IPS-15b (cell line): Measurements from ENCODE around the gene RAB1A.
"Not testable (repeated sequence)": the region's sequence is repeated elsewhere in the genome, so short reads cannot be mapped to it uniquely, and the experiment has no call there.

Experiments used
- H3K27me3 ChIP-seq: one replicate; pipeline ENCODE4 v1.6.1; 2013; ENCODE audit warnings: low read length; ENCODE audit not compliant: control insufficient read depth, insufficient read depth
- H3K36me3 ChIP-seq: one replicate; pipeline ENCODE4 v1.6.1; 2013; ENCODE audit warnings: low read length; ENCODE audit not compliant: control insufficient read depth, insufficient read depth
- H3K4me1 ChIP-seq: one replicate; pipeline ENCODE4 v1.6.1; 2013; ENCODE audit warnings: mild to moderate bottlenecking, low read length; ENCODE audit not compliant: control insufficient read depth, insufficient read depth
- H3K4me3 ChIP-seq: one replicate; pipeline ENCODE4 v1.5.1; 2013; ENCODE audit warnings: low read depth, low read length
- H3K9ac ChIP-seq: one replicate; pipeline ENCODE4 v1.6.1; 2013; ENCODE audit warnings: low read depth, mild to moderate bottlenecking, low read length
- H3K9me3 ChIP-seq: one replicate; pipeline ENCODE4 v1.6.1; 2013; ENCODE audit warnings: mild to moderate bottlenecking, low read length; ENCODE audit not compliant: control insufficient read depth, insufficient read depth

RAB1A gene

DNA sequence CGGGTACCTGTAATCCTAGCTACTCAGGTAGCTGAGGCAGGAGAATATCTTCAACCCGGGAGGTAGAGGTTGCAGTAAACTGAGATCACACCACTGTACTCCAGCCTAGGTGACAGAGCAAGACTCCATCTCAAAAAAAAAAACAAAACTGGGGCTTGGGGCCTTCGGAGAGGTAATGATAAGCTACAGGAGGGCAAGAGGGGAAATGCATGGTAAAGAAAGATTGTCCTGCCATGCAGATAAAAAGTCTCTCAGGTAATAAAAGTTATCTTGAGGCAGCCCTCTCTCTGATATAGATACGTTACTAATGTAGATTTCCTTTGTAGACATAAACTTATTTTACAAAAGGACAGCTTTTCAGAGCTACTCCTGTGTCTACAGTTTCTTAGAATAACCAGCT is 3.7 kb upstream of the RAB1A start:
- Histone ChIP-seq H3K9ac (no peak overlapping the region), H3K4me1 (no peaks in the 10 kb centered on the region), H3K27me3 (no peaks in the 10 kb centered on the region), H3K9me3 (no peaks in the 10 kb centered on the region), H3K4me3 (no peak overlapping the region), H3K36me3 (no peaks in the 10 kb centered on the region)

DNA sequence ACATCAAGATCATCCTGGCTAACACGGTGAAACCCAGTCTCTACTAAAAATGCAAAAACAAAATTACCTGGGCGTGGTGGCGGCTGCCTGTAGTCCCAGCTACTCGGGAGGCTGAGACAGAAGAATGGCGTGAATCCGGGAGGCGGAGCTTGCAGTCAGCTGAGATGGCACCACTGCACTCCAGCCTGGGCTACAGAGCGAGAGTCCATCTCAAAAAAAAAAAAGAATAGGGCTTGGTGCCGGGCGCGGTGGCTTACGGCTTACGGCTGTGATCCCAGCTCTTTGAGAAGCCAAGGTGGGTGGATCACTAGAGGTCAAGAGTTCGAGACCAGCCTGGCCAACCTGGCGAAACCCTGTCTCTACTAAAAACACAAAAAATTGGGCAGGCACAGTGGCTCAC is 3.0 kb upstream of the RAB1A start:
- H3K9ac ChIP-seq, H3K36me3 ChIP-seq, H3K4me3 ChIP-seq, H3K9me3 ChIP-seq, H3K27me3 ChIP-seq, H3K4me1 ChIP-seq: not testable (repeated sequence)

DNA sequence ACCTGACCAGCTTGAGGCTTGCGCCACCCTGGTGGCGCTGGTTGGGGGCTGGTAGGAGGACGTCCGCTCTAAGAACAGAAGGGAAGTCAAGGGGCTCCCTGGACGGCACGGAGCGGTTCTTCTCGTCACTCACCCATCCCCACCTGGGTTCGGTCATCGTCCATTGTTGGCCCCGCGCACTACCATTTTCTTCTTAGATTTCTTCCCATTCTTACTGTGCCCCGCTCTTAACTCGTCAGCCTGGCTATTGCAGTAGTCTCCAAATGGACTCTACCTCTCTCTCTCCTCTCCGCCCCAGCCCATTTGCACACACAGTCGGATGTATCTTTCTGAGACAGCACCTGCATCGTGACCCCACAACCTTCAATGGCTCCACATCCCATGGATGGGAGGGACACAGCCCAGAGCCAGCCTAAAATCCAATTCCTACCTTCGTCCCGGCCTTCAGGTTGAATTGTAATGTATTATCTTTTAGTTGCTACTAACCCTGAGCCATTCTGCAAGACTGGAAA is 814 bp upstream of the RAB1A start:
- Histone ChIP-seq H3K27me3 (no peaks in the 10 kb centered on the region), H3K4me1 (peaks cover 4% of the 10 kb centered on the region), H3K36me3 (no peaks in the 10 kb centered on the region), H3K9me3 (no peaks in the 10 kb centered on the region), H3K9ac (peak overlapping the region; percentile 89), H3K4me3 (peak overlapping the region; percentile 91)

DNA sequence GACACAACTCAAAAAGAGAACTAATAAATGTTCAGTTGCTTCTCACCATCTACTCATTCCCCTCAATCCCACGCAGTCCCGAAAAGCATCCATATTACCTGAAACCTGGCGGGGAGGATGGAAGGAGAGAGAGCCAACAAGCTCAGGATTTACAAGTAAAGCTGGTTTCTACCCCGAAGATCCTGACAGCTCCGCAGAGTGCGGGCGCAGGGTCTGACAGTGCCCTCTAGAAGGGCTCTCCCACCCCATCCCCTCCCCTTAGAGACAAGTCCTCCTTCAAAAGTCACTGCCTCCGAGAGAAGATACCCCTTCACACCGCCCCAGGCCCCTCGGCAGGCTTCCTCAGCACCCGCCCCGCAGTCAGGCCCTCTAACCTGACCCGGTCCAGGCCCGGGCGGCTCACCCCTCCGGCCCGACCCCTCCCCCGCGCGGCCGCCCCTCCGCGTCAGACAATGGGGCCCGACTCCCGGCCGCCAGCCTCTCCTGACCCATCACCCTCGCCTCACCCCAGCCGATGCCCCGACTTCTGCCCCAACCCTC is 550 bp downstream of the RAB1A start:
- Histone ChIP-seq H3K4me1 (peaks cover 4% of the 10 kb centered on the region), H3K36me3 (no peaks in the 10 kb centered on the region), H3K9me3 (no peaks in the 10 kb centered on the region), H3K4me3 (peak overlapping the region; percentile 90), H3K27me3 (no peaks in the 10 kb centered on the region), H3K9ac (peak overlapping the region; percentile 92)

GRCh38 chr2:65128297-65129190 is 1.4 kb downstream of the RAB1A start:
- peak overlapping the region; percentile 13 for H3K9ac ChIP-seq
- H3K4me1 ChIP-seq = peaks cover 4% of the 10 kb centered on the region
- no peaks in the 10 kb centered on the region for H3K27me3 ChIP-seq
- H3K9me3 ChIP-seq = no peaks in the 10 kb centered on the region
- peak overlapping the region; percentile 90 for H3K4me3 ChIP-seq
- no peaks in the 10 kb centered on the region for H3K36me3 ChIP-seq

GRCh38 chr2:65125457-65125856 is 4.4 kb downstream of the RAB1A start:
- H3K9ac ChIP-seq, H3K36me3 ChIP-seq, H3K4me3 ChIP-seq, H3K27me3 ChIP-seq, H3K9me3 ChIP-seq, H3K4me1 ChIP-seq: not testable (repeated sequence)

DNA sequence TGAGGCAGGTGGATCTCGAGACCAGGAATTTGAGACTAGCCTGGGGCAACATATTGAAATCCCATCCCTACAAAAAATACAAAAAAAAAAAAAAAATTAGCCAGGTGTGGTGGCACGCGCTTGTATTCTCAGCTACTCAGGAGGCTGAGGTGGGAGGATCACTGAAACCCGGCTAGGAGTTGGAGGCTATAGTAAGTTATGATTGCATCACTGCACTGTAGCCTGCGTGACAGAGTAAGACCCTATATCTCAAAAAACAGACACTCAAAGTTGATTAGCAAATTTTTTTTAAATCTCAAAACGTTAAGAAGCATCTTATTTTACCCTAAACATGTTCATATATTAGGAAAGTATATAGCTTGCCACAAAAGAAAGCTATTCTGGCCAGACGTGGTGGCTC is 7.6 kb downstream of the RAB1A start:
- H3K4me1 ChIP-seq = peaks cover 11% of the 10 kb centered on the region
- no peak overlapping the region for H3K4me3 ChIP-seq
- H3K27me3 ChIP-seq = no peaks in the 10 kb centered on the region

DNA sequence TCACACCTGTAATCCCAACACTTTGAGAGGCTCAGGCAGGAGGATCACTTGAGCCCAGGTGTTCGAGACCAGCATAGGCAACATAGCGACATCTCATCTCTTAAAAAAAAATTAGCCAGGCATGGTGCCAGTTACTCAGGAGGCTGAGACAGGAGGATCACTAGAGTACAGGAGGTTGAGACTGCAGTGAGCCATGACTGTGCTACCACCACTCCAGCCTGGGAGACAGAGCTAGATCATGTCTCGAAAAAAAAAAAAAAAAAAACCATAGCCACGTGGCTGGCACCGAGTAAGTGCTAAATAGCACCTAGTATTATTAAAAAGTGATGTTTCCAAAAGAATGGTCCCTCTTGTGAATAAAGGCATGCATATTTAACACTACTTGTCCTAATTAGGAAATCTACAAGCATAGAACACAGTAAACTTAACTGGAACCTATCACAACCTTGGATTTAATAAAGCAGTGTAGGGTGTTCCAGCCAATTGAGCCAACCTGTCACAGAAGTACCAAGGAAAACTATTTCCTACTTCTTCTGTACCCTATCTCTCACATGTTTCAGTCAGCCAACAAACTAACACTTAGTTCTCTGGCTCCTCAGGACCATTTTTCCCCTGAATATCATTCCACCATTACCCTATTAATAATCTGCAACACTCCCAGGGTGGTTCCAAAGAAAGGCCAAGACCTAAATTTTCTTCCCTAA is 8.8 kb downstream of the RAB1A start:
- Histone ChIP-seq H3K4me3 (no peak overlapping the region), H3K27me3 (no peaks in the 10 kb centered on the region), H3K9me3 (no peaks in the 10 kb centered on the region), H3K36me3 (no peaks in the 10 kb centered on the region), H3K9ac (no peak overlapping the region), H3K4me1 (peaks cover 8% of the 10 kb centered on the region)

More for the DNA sequence above, 7.6 kb downstream of the RAB1A start:
- H3K9me3 ChIP-seq = no peaks in the 10 kb centered on the region
- no peaks in the 10 kb centered on the region for H3K36me3 ChIP-seq
- no peak overlapping the region for H3K9ac ChIP-seq

DNA sequence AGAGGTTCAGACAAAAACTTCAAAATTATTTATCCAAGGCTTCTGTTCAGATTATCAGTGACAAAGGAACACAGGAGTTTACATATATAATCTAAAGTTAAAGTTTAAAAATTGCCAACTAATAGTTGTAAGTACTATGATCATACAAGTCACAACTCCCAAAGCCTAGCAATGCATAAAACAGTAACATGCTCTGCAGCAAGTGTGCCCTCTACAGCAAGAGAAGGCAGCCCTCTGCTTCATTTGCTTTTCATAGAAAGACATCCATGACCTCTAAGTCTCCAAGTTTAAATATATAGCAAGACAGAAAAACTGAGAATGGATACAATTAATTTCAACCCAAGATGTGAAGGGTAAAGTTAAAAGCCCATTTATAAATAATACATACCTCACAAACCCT is 13.3 kb downstream of the RAB1A start:
- Histone ChIP-seq H3K27me3 (no peaks in the 10 kb centered on the region), H3K4me1 (peaks cover 8% of the 10 kb centered on the region), H3K36me3 (no peaks in the 10 kb centered on the region), H3K9ac (no peak overlapping the region), H3K9me3 (no peaks in the 10 kb centered on the region), H3K4me3 (no peak overlapping the region)

DNA sequence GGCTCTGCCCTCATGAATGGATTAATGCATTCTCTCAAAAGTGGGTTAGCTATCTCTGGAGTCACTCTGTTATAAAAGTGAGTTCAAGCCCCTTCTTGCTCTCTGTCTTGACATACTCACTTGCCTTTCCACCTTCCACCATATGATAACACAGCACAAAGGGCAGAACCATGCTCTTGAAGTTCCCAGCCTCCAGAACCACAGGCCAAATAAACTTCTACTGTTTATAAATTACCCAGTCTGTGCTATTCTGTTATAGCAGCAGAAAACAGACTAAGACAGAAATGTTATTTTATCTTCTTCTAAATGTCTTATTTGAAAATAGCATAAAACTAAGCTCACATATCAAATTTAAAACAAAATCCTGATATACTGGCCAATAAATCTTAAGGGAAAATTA is 15.0 kb downstream of the RAB1A start:
- Histone ChIP-seq H3K9me3 (no peaks in the 10 kb centered on the region), H3K4me1 (peaks cover 5% of the 10 kb centered on the region), H3K9ac (no peak overlapping the region), H3K4me3 (no peak overlapping the region), H3K36me3 (no peaks in the 10 kb centered on the region), H3K27me3 (no peaks in the 10 kb centered on the region)

DNA sequence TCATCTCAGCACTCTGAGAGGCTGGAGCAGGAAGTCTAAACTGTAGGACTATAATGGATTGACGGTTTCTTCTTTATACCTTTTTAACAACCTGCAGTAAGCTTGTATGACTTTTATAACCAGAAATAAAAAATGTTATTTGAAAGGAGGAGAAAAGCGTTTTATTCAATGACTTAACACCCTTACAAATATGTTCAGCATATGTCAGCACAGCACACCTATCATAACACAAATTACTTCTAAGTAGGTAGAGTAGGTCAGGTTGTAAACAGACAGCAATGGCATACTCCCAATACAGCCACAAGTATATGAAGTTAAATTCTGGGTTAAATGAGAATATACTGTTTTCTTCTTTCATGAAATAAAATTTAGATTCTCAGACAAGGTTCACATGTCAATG is 16.1 kb downstream of the RAB1A start:
- Histone ChIP-seq H3K4me1 (peaks cover 5% of the 10 kb centered on the region), H3K36me3 (no peaks in the 10 kb centered on the region), H3K9ac (no peak overlapping the region)

More for the DNA sequence above, 16.1 kb downstream of the RAB1A start:
- Histone ChIP-seq H3K9me3 (no peaks in the 10 kb centered on the region), H3K4me3 (no peak overlapping the region), H3K27me3 (no peaks in the 10 kb centered on the region)
